IPS DF 4.7 (cell line): ENCODE results near the gene ENOX1.

Experiments
- DNase-seq: peaks from one replicate; pipeline ENCODE4 v3.0.0-alpha.2; 2013; ENCODE audit warnings: low spot score; ENCODE audit errors: extremely low read depth

The ENOX1 gene

DNA sequence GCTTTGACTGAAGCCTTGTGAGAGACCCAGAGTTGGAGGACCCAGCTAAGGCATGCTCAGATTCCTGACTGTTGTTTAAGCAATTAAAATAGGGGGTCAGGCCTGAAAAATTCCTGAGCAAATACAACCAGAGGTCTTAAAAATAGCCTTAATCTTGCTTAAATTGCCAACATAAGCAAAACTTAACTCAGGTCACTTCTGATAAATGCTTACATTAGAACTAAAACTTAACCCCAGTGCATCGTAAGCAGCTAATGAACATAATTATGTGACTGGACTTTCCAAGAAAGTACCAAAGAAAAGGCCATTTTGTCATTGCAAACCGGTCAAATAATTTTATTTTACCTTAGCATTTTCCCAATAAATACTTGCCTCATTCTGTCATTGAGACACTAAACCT is 294.5 kb downstream of the ENOX1 start:
- DNase-seq = no peak

DNA sequence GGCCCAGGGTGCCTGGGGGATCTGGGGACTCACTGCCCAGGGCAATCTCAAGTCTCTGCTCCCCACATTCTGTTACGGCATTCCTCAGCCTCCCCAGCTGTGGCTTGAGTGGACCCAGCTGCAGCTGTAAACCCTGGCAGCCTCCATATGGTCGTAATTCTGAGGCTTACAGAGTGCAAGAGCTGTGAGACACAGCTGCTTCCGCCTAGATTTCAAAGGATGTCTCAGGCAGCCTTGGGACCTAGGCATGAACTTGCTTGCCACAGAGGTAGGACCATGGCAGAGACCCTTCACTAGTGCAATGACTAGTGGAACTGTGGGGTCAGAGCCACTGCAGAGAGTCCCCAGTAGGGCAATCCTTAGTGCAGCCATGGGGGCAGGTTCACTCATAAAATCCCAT is 297.5 kb downstream of the ENOX1 start:
- no peak for DNase-seq

DNA sequence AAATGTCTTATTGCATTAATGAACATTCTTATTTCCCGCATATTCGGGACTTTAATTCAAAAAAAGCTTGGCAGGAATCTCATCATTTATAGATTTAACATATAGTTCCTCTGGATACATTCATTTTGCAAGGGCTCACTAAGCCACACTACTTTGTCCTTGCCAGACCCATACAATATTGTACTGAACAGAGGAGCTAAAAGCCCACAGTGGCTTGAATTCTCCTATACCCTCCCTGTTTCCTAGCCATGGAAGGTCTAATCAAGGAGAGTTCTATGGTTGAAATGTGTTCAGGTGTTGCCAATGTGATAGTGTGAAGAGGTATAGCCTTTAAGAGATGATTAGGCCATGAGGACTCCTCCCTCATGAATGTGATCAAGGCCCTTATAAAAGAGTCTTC is 298.9 kb downstream of the ENOX1 start:
- DNase-seq = no peak

DNA sequence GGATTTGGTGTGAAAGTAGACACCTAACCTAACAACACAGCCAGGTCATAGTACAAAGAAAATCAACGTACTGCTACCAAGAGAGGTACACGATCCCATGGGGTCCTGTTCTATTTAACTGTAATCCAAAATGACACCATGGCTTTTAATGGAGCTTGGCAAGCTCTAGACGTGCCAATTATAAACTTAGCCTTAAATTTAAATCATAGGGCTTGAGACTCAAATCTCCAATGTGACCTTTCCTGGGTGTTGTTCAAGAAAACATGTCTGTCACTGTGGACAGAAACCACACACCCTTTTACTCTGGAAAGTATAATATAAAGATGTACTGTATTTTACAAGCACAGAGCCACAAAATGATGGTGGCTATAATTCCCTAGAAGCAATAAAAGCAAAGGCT is 299.3 kb downstream of the ENOX1 start:
- no peak for DNase-seq

DNA sequence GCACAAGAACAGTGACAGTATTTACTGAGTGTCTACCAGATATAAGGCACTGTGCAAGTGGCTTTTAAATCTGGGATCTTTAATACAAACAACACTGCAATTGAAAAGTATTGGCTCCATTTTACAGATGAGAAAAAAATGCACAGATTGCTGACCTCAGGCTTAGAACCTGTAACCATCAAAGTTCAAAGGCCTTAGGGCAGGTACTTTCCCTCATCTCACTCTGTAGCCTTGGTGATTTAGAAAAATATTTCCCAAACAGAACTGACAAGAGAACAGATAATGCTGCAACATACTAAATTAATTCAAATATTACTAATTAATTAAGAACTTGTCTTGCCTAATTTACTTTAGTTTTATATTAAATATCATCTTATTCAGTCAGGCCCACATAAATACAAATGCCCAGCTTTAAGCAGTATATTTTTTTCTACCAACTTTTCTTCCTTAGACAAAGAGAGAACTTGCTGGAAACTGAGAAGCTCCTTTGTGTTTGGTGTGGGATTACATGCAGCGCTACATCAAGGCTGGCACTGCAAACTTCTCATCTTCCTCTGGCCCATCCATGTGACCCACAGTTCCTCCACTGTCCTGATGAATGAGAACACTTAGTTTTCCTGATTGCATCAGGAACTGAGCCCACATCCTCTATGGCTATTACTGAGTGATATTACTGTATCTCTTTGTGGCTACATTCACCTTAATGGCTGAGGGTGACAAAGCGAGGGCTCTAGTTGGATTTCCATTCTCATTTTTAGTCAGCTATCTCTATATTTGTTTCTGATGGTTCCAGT is 302.1 kb downstream of the ENOX1 start:
- no peak for DNase-seq

DNA sequence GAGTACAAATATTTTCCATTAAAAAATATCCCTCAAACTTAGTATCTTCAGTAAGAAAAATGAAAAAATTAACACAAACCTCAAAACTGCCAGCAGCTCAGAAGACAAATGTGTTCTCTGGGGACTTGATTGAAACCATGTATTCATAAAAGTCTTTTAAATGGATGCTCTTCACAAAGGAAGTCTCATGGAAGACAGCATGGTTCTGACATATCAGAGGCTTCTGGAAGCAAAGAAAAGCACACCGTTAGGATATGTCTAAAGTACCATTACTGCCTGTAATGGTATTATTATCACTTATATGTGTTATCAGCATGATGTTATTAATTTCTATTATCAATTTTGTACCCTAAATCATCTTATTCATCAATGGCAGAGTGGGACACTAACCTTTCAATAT is 302.8 kb downstream of the ENOX1 start:
- DNase-seq = no peak

DNA sequence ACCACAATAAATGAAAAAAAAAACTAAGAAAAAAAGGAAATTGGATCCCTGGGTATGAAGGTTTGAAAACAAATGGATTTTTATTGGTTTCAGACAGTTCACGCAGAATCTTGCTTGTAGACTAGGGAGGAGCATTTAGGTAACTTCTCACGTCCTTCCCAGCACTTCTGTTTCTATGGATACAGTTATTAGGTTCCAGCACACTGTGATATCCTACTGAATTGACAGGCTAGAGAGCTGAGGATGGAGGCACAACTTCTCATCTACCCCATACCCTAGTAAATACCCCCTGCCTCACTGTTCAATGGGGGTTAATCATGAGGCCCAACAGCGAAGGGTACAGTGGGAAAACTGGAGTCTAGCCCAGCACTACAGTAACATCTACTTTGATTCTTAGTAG is 304.1 kb downstream of the ENOX1 start:
- DNase-seq = no peak

DNA sequence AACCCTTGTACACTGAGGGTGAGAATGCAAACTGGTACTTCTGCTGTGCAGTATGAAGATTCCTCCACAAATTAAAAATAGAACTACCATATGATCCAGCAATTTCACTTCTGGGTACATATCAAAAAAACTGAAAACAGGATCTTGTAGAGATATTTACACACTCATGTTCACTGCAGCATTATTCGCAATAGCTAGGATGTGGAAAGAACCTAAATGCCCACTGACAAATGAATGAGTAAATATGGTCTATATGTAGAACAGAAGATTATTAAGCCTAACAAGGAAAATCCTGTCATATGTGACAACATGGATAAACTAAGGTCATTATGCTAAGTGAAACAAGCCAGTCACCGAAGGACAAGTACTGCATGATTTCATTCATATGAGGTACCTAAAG is 304.7 kb downstream of the ENOX1 start:
- no peak for DNase-seq

DNA sequence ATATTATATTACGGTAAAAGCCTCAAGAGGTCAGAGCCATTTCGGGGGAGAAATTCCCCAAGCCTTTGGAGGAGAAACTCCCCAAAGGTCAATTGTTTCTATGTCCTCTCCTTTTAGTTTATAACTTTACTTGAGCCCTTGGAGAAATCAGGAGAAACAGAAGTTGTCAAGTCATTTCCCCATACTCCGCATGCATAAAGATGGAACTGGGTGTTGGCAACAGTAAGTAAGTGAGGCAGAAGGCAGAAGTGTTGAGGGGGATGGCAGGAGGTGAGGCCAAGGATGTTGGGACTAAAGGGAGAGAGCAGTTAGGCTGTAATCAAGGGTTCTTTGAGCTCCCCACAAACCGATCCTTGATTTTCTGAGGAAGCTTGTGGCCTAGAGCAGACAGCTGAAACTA is 307.9 kb downstream of the ENOX1 start:
- no peak for DNase-seq

DNA sequence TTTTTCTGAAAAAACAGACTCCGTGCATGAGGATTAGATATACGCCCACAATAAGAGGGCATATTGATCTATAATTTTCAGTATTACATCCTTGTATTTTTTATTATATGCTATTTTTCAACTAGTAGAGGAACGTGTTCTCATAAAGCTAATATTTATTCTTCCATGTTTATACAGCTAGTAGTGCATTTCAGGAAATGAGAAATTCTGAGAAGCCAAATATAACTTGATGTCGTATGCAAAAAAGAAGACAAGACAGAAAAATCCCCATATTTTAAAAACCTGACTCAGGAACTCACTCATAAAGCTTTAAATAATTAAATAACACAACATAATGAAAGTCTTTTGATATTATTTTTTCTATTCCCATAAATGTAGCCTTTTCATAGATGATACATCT is 308.6 kb downstream of the ENOX1 start:
- DNase-seq = no peak

DNA sequence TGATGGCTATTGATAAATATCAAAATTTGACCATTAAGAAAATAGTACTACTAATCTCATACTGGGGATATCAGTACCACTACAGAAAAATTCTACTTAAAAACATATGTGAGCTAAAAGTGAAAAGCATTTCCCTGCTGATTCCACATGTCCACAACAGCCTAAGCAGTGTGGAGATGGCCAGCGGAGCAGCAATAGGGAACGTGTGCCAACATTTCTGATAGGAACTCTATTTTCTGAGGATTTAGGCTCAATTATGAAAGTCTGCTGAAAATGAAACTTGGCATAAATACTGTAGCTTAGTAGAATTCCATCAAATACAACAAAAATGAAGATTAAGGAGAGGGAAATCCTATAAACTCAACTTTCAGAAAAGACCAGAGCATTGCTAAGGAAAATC is 311.6 kb downstream of the ENOX1 start:
- no peak for DNase-seq

DNA sequence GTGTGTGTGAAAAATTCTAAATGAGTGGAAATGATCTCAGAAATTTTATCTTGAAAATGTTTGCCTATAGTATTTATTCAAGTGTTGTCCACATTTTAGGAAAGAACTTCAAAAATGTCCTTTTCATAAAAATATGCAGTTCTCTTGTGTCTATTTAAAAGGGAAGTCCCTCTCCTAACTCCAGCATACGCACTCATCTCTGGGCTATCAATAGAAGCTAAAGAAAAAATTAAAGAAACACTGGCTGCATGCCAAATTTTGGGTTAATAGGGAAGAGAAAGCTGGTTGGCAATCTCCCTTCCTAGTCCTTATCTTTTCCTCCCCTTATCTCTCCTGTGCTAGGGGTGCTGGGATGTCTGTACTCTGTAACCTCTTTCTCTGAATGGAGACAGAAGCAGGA is 313.3 kb downstream of the ENOX1 start:
- DNase-seq = no peak

DNA sequence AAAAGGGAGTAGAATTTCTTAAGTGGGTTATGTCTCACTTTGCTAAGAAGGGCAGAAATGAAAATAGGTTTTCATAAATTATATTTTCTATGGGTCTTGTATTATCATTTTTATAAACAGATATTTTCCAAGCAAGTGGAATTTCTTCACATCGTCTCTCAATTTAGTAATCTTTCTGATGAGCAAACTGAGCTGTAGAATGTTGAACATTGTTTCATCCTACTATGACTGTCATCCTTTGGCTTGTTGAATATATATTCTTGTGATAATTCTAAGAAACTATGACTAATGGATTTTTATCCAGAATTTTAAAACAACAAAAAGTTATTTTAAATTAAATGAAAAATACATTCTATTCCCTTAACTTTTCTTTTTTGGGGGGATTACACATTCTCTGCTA is 313.8 kb downstream of the ENOX1 start:
- no peak for DNase-seq

DNA sequence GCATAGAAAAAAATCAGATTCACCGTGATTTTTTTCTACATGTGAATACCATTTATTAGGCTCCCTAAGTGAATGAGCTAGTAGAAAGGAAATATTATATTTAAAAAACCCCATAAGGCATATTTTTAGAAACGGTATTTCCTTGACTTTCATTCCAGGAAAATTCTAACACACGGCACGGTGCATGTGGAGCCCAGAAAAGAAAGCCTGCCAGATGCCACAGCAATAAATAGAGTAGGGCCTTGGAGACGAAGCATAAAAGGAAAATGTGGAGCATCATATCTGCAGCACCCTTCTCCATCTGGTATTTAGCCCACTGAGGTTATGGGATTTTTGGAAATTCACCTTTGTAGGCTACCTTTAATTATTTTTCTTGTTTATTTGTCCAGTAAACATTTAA is 314.4 kb downstream of the ENOX1 start:
- no peak for DNase-seq

DNA sequence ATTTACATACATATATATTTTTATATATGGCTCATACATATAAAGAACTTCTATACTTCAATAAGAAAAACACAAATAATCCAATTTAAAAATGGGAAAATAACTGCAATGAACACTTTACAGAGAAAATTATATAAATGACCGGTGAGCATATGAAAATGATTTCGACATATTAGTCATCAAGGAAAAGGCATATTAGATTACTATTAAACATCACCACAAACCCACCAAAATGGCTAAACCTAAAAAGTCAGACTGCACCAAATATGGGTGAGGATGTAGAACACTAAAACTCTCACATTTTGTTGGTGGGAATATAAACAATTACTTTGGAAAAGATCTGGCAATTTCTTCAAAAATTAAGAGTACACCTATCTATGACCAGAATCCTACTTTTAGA is 316.2 kb downstream of the ENOX1 start:
- no peak for DNase-seq

DNA sequence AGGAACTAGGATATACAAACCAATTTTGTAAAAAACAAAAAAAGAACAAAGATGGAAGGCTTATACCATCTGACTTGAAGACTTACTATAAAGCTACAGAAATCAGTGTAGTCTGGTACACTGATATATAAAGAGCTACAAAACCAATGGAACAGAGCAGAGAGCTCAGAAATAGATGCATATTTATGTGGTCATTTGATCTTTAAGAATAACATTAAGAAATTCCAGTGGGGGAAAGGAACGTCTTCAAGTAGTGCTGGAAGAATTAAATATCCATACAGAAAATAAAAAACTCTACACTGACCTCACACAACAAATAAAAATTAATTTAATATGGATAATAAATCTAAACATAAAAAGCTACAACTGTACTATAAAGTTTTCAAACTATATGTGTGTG is 317.0 kb downstream of the ENOX1 start:
- DNase-seq = no peak

DNA sequence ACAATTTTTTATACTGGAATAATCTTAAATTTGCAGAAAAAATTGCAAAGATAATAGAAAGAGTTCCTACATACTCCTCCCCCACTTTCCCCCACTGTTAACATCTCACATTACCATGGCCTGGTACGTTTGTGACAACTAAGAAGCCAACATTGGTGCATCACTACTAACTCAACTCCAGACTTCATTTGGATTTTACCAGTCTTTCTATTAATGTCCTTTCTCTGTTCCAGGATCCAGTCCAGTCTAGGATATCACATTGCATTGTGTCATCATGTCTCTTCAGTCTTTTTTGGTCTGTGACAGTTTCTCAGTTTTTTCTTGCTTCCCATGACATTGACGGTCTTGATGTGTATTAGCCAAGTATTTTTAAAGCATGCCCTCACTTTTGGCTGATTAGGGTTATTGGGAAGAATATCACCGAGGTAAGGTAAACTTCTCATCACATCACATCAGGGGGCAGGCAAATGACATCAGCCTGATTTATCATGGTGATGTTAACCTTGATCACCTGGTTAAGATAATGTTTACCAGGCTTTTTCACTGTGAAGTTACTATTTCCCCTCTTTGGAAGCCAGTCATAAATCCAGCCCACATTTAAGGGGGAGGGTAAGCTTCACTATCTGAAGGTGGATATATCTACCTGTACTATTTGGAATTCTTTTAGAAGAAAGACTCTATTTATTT is 322.1 kb downstream of the ENOX1 start:
- DNase-seq = no peak

DNA sequence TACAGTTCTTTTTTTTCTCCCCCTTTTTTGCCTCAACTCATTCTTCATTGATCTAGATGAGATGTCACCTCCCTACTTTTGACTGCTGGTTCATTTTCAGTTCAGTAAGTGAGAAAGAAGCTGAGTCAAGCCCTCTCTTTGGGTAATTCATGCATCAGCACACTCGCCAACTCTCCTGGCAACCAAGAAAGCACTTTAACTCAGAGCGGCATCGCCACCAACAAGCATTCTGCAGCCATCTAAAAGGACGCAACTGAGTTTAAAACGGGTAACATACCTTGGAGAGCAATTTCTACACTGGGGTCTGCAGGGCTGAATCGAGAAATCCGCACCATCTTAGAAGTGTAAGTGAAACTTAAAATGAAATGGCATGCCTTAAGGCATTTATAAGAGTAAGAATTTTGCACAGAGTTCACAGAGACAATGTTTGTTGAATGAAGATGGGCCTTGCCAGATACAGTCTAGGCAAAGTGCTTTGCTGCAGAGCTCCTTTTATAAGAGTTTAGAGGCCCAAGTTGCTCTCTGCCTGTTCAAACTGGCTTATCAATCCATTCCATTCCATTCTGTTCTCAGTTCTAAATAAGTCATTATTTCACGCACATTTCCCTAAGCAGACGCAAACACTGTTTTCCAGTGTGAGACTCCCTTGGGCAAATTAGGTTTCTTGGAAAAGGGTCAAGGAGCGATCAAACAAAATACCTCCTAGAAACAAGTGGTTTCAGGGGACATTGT is 338.0 kb downstream of the ENOX1 start:
- DNase-seq = no peak

DNA sequence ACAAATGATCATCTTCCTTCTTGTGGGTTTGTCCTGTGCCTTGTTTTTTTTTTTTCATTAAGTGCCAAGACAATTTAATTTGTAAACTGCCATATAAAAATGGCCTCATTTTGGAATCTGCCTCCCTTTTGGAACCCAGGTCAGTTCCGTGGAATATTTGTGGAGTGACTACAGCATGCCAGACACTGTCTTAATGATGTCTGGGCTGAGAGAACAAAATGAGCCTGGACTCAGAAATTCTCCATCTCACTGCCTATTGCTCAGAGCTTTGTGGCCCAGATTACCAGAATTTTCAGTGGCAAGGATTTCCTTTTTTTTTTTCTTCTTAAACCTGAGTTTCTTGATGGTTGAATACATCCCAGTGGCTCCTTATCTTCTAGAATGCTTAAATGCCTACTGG is 340.6 kb downstream of the ENOX1 start:
- DNase-seq = no peak

DNA sequence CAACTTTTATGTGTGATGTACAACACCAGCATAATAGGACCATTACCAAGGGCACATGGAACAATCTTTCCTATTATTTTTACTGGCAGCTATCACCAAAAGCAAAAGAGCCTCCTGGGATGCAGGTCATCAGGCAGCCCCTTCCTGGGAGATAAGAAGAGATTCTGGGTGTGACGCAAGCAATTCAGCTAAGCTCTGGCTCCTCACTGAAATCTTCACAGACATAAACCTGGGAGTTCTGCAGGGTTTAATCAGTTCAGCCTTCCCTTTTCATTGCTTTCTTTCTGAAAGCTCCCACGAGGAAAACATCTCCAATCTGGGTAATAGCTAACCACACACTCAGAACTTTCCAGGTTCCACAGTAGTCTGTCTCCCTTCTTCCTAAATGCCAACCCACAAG is 341.1 kb downstream of the ENOX1 start:
- DNase-seq = no peak

DNA sequence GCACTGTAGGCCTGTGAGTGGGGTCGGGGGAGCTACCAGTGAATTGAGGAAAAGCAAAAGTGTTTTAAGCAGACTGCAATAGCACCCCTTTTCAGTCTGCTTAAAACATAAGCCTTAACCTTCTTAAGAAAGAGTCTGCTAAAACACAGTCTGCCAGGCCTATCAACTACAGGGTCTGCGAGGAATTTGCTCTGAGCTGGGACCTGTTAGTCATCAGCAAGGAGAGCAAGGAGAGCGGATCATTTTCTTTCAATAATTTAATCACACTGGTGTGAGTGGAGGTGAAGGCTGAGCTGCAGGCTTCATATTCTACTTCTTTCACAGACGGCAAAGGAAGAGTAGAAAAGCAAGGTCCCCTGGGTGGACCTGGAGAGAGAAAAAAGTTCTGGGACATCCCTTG is 342.7 kb downstream of the ENOX1 start:
- DNase-seq = no peak

DNA sequence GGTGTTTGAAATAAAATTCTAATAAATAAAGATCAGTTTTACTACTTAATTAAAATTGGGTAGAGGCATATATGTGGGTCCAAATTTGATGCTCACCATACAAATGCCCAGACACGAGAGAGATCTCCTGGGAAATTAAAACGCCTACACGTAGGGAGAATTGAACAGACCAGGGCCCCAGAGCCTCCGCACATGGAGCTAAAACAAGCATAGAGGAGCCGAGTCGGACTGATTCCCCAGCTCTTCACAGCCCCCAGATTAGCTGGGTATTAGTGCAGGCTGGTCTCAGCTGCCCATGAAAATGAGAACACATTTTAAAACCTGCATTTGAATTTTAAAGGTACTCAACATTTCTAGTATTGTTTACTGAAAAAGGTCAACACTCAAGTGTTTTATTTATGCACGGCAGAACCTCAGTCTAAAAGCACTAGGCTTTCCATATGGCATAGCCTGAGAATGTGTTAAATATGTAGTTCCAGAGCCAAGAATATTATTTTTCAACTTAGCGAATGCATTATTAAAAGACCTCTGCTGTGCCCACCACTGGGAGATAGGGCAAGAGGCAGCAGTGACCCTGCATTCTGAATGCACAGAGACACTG is 344.8 kb downstream of the ENOX1 start:
- DNase-seq = no peak
